AG04450 (cell line): Measurements from ENCODE around the gene GPR15. TPM values are rescaled to one million over a fixed set of nuclear protein-coding genes. Genes with fewer than 3 reads are reported as not detected.

Experiments
- CTCF ChIA-PET: fragments of 300-600, 350-600 bp; formaldehyde crosslinking; extraction: SDS; loops from one replicate; lab custom pipeline; 2022; ENCODE audit warnings: antibody characterized with exemption, inconsistent platforms; lab: Charles Lee
- POLR2A ChIA-PET: fragments of 350-600 bp; formaldehyde crosslinking; extraction: SDS; loops from one replicate; lab custom pipeline; 2021; ENCODE audit warnings: antibody characterized with exemption, inconsistent platforms; lab: Yijun Ruan, JAX
- DNase-seq: peaks from one replicate; pipeline ENCODE4 v3.0.0-alpha.2; 2011; ENCODE audit warnings: low read depth, low spot score
- H3K27ac ChIP-seq: one replicate; pipeline ENCODE4 v1.5.1; 2012; ENCODE audit warnings: low read depth, low read length, control low read depth
- H3K27me3 ChIP-seq: one replicate; pipeline ENCODE4 v1.6.0; 2012; ENCODE audit warnings: low read length; ENCODE audit not compliant: control insufficient read depth, insufficient read depth
- H3K4me3 ChIP-seq: 2 replicates; pipeline ENCODE4 v1.5.1; 2011; ENCODE audit warnings: mild to moderate bottlenecking, low read depth, low read length, control low read depth
- H3K9me3 ChIP-seq: 2 replicates; pipeline ENCODE4 v1.5.1; 2012; ENCODE audit warnings: low read length; ENCODE audit not compliant: control insufficient read depth, insufficient read depth
- polyA plus RNA-seq: library from polyadenylated mRNA; depleted of rRNA; stranded (reverse); fragments of >200 nt; gene quantifications from 2 replicates; pipeline ENCODE4 v1.2.3, GENCODE V29; 2011
- TF ChIP-seq, protein P1 (sequence below): IDR thresholded peaks from 2 replicates; pipeline ENCODE4 v1.5.1; 2011; ENCODE audit warnings: low read depth, low read length, control low read depth, inconsistent platforms

Gene GPR15
- polyA plus RNA-seq, 1 experiment = not detected

DNA sequence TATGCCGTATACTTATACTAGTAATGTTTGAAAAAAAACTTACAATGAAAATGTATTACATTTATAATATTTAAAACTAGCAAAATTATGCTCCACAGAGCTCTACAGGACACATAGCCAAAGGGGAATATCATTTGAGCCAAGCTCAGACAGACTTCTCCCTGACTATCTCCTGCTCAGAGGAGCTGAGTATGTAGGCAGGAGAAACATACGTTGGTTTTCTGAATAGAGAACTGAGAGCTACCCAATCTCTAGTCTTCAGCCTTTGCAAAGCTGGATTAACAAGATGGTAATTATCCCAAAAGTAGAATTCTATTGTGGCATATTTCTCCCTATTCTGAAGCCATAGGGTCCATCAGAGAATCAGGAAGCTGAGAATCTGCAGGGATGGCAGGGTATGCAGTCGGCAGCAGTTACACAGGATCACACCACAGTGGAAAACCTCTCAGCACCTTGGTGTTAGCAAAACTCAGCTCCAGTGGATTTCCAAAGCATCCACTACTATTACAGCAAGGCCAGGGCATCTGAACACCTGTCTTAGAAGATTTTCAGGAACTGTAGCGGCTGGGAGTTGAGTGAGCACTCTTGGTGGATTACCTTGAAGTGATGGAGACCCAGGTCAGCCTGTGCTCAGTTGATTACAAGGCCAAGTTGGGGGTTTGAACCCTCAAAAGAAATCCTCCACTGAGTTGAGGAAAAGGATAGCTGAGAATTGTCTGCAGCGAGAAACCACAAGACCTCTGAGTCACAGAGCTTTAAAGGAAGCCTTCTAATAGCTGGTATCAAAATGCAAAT, 30.1 kb downstream of the GPR15 start:
- DNase-seq = no peak
- Histone ChIP-seq H3K27ac (no peak overlapping the region), H3K9me3 (no peaks in the 10 kb centered on the region), H3K4me3 (no peak overlapping the region), H3K27me3 (no peaks in the 10 kb centered on the region)
- CTCF ChIA-PET = interaction anchor here (0.8 kb wide), 1 partner anchor 12 kb away, joined by 3 read pairs; no protein-coding TSS in a partner anchor
- TF ChIP-seq, protein P1, sequence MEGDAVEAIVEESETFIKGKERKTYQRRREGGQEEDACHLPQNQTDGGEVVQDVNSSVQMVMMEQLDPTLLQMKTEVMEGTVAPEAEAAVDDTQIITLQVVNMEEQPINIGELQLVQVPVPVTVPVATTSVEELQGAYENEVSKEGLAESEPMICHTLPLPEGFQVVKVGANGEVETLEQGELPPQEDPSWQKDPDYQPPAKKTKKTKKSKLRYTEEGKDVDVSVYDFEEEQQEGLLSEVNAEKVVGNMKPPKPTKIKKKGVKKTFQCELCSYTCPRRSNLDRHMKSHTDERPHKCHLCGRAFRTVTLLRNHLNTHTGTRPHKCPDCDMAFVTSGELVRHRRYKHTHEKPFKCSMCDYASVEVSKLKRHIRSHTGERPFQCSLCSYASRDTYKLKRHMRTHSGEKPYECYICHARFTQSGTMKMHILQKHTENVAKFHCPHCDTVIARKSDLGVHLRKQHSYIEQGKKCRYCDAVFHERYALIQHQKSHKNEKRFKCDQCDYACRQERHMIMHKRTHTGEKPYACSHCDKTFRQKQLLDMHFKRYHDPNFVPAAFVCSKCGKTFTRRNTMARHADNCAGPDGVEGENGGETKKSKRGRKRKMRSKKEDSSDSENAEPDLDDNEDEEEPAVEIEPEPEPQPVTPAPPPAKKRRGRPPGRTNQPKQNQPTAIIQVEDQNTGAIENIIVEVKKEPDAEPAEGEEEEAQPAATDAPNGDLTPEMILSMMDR = no peak
- POLR2A ChIA-PET = no interaction called here

DNA sequence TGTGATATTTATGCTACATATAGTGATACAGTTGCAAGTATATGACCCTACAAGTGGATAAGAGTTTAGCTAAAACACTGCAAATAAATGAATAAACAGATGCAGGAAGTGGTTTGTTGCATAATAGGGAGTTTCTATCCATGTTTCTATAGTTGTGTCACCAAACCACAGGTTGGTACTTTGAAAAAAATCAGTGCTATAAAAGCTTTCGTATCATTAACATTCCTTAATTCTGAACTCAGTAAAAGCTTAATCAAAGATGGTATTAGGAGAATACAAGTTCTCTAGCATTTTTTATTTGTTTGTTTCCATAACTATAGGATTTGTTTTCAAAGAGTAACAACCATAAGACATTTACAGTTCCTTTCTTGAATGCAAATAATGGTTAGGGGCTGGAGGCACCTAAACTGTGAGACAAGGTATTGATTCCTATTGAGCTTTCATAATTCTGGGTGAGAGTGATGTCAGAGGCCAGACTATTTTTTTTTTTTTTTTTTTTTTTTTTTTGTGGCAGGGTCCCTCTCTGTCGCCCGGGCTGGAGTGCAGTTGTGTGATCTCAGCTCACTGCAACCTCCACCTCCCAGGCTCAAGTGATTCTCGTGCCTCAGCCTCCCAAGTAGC, 32.0 kb downstream of the GPR15 start:
- CTCF ChIA-PET = interaction anchor here (0.6 to 1.2 kb wide), 4 partner anchors 10 to 524 kb away, joined by 3 to 5 read pairs (median 4); no protein-coding TSS in a partner anchor
- POLR2A ChIA-PET = interaction anchor here (0.7 kb wide), 1 partner anchor 248 kb away, joined by 6 read pairs; no protein-coding TSS in a partner anchor
- no peak for DNase-seq
- H3K9me3 ChIP-seq = no peaks in the 10 kb centered on the region
- no peak overlapping the region for H3K27ac ChIP-seq
- no peak overlapping the region for H3K4me3 ChIP-seq
- no peaks in the 10 kb centered on the region for H3K27me3 ChIP-seq
- TF ChIP-seq, protein P1 = no peak

DNA sequence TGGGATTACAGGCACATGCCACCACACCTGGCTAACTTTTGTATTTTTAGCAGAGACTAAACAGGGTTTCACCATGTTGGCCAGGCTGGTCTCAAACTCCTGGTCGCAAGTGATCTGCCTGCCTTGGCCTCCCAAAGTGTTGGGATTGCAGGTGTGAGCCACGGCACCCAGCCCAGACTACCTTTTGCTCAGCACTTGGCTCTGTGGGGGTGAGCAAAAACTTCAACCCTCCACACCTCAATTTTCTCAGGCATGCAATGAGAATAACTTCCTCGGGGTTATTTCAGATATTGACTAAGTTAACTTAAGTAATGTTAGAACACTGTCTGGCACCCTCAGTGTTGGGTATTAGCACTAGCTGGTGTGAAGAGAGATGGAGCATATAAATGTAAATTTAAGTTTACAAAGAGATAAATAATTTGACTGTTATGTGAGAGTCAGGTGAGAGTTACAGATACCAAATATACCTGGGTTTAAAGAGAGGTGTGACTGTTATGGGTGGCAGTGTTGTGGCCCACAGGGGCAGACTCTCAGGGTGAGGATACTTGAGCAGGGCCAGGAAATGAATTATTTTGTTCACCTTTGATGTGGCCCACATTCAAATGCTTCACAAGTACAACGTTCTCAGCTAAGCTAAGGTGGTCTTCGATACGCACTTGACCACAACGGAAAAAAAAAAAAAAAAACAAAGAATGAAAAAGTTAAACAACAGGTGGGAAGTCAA, 32.7 kb downstream of the GPR15 start:
- no peak overlapping the region for H3K27ac ChIP-seq
- H3K27me3 ChIP-seq = no peaks in the 10 kb centered on the region
- no peak for DNase-seq
- POLR2A ChIA-PET = interaction anchor here (0.7 kb wide), 1 partner anchor 13 kb away, joined by 4 read pairs; no protein-coding TSS in a partner anchor
- no peak overlapping the region for H3K4me3 ChIP-seq
- no peaks in the 10 kb centered on the region for H3K9me3 ChIP-seq
- CTCF ChIA-PET = interaction anchor here (0.7 to 1.2 kb wide), 4 partner anchors 235 to 791 kb away, joined by 3 to 4 read pairs (median 4); no protein-coding TSS in a partner anchor
- TF ChIP-seq, protein P1 = no peak

DNA sequence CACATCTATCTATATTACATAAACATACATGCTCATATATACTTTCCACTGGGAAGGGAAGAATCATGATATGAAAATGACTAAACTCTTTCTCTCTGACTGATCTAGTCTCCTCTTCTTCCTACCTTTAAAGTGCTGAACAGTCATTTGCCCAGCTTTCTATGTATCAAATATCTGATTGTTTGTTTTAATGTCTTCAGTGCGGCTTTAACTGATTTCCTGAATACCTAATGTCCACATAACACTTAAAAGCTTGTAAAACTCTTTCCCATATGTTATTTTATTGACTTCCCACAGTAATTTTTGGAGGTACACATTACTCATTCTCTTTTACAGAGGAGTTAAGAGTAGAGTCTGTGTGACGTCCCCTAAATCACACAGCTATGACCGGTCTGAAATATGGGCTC, 33.5 kb downstream of the GPR15 start:
- H3K4me3 ChIP-seq = no peak overlapping the region
- no peaks in the 10 kb centered on the region for H3K9me3 ChIP-seq
- H3K27ac ChIP-seq = no peak overlapping the region
- POLR2A ChIA-PET = interaction anchor here (0.7 kb wide), 1 partner anchor 14 kb away, joined by 4 read pairs; no protein-coding TSS in a partner anchor
- DNase-seq = no peak
- TF ChIP-seq, protein P1 = no peak
- H3K27me3 ChIP-seq = no peaks in the 10 kb centered on the region
- CTCF ChIA-PET = interaction anchor here (0.7 to 1.2 kb wide), 2 partner anchors 526 to 792 kb away, joined by 3 to 4 read pairs; no protein-coding TSS in a partner anchor
